Colonic mucosa (tissue), 4 donors: Measurements from ENCODE around the gene PRKN. TPM values are rescaled to one million over a fixed set of nuclear protein-coding genes. Genes with fewer than 3 reads are reported as not detected.

Source experiments
- DNase-seq: peaks from one replicate; pipeline ENCODE4 v3.0.0-alpha.2; 2020
- H3K27ac ChIP-seq: fragments of 200-600 bp; one replicate; pipeline ENCODE4 v1.8.0; 2021
- H3K27me3 ChIP-seq: fragments of 200-600 bp; one replicate; pipeline ENCODE4 v1.8.0; 2021
- H3K36me3 ChIP-seq: fragments of 200-600 bp; one replicate; pipeline ENCODE4 v1.8.0; 2021
- H3K4me1 ChIP-seq: fragments of 200-600 bp; one replicate; pipeline ENCODE4 v1.8.0; 2021; ENCODE audit warnings: mild to moderate bottlenecking
- H3K4me3 ChIP-seq: fragments of 200-600 bp; one replicate; pipeline ENCODE4 v1.8.0; 2021
- H3K9ac ChIP-seq, 2 donors: one replicate each; pipeline ENCODE4 v1.7.0; 2013; ENCODE audit warnings: control low read depth in 2 of 2, low read depth in 2 of 2, low read length in 2 of 2
- H3K9me3 ChIP-seq: fragments of 200-600 bp; one replicate; pipeline ENCODE4 v1.8.0; 2021
- intact Hi-C: fragments of 100-400 bp; cut with DNase I; formaldehyde crosslinking; loops from one replicate; pipeline ENCODE4 v1.14.1; 2022
- total RNA-seq, 2 donors: library from RNA; stranded (reverse); fragmentation: NEBNext Ultra II Directional in 1 of 2; extraction: Animal tissue kit (Norgen Biotek cat#: 25700) in 1 of 2; gene quantifications; one replicate each; pipeline ENCODE4 v1.2.1, GENCODE V29; 2021
- TF ChIP-seq, protein P1 (sequence below): fragments of 200-600 bp; IDR thresholded peaks from one replicate; pipeline ENCODE4 v1.8.0; 2022; ENCODE audit warnings: antibody characterized with exemption, mild to moderate bottlenecking
- donor health status: healthy.
- donor health status: DM: no; HTN: no; CAD: no.
- donor health status: DM: no; HTN: no; CAD: no.

The PRKN gene
- total RNA-seq, 2 donors from 2014 or later = 3.7 to 8.1 TPM

DNA sequence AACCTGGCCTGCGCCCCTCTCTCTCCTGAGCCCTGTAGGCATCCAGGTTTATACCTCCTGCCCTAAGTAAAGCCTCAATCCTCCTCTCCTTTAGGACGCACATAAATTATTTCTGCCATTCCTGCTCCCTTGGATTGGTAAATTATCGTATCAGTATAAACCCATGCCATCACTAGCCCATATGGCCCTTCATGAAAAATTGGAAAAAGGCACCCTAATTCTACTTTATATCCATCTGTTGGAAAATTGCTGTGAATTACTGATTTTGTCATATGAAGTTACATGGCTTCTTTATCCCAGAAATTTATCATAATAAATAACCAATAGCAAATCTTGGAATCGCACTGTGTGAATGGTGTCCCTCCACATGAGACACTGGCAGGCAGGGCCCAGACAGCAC is 395.2 kb downstream of the PRKN start:
- no peaks in the 10 kb centered on the region for H3K36me3 ChIP-seq
- intact Hi-C loops = no loop called here
- TF ChIP-seq, protein P1, sequence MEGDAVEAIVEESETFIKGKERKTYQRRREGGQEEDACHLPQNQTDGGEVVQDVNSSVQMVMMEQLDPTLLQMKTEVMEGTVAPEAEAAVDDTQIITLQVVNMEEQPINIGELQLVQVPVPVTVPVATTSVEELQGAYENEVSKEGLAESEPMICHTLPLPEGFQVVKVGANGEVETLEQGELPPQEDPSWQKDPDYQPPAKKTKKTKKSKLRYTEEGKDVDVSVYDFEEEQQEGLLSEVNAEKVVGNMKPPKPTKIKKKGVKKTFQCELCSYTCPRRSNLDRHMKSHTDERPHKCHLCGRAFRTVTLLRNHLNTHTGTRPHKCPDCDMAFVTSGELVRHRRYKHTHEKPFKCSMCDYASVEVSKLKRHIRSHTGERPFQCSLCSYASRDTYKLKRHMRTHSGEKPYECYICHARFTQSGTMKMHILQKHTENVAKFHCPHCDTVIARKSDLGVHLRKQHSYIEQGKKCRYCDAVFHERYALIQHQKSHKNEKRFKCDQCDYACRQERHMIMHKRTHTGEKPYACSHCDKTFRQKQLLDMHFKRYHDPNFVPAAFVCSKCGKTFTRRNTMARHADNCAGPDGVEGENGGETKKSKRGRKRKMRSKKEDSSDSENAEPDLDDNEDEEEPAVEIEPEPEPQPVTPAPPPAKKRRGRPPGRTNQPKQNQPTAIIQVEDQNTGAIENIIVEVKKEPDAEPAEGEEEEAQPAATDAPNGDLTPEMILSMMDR = no peak

DNA sequence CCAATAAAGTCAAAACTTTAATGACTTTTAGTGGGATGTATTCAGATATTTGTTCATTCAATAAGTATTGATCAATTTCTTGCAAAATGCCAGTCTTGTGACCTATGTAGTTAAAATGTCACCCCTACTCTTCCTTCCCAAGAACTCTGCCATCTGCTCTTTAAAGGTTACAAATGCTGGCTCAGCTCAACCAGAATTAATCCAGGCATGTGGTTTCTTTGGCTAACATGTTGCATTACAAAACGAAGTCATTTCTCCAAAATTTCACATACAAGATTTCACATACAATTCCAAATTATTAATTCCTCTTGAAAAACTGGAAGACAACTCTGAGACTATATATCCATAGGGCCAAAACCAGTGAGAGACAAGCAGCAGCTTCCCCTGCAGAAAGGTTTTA is 395.7 kb downstream of the PRKN start:
- H3K36me3 ChIP-seq = no peaks in the 10 kb centered on the region
- H3K9ac ChIP-seq = no peak overlapping the region
- no peaks in the 10 kb centered on the region for H3K9me3 ChIP-seq
- H3K4me1 ChIP-seq = no peaks in the 10 kb centered on the region
- DNase-seq = no peak
- H3K4me3 ChIP-seq = no peak overlapping the region
- H3K27me3 ChIP-seq = no peaks in the 10 kb centered on the region
- H3K27ac ChIP-seq = no peak overlapping the region
- intact Hi-C loops = no loop called here
- TF ChIP-seq, protein P1 = no peak

More for the DNA sequence above, 395.2 kb downstream of the PRKN start:
- no peaks in the 10 kb centered on the region for H3K4me1 ChIP-seq
- no peaks in the 10 kb centered on the region for H3K9me3 ChIP-seq
- no peak overlapping the region for H3K9ac ChIP-seq
- no peaks in the 10 kb centered on the region for H3K27me3 ChIP-seq
- no peak overlapping the region for H3K4me3 ChIP-seq
- no peak overlapping the region for H3K27ac ChIP-seq
- no peak for DNase-seq

DNA sequence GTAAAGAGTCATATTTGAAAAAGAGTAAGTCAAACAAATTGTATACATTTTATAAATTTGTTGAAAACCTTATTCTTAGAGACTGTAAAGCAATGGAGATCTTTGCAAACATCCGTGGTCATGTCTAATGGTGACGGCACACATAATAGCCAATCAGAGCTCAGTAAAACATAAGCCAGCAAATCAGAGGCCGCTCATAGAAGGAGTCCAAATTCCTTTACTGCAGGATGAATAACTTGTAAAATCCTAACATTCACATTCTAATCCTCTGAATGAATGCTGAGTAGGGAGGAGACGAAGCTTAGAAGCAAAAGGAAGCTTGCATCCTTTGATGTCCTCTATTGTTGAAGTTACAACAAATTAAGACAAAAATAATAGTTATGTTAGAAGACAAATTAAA is 401.7 kb downstream of the PRKN start:
- no peak for DNase-seq
- TF ChIP-seq, protein P1 = no peak
- no peak overlapping the region for H3K27ac ChIP-seq
- intact Hi-C loops = no loop called here
- no peaks in the 10 kb centered on the region for H3K4me1 ChIP-seq
- H3K9ac ChIP-seq = no peak overlapping the region
- no peaks in the 10 kb centered on the region for H3K36me3 ChIP-seq
- H3K27me3 ChIP-seq = no peaks in the 10 kb centered on the region
- H3K9me3 ChIP-seq = no peaks in the 10 kb centered on the region
- no peak overlapping the region for H3K4me3 ChIP-seq

DNA sequence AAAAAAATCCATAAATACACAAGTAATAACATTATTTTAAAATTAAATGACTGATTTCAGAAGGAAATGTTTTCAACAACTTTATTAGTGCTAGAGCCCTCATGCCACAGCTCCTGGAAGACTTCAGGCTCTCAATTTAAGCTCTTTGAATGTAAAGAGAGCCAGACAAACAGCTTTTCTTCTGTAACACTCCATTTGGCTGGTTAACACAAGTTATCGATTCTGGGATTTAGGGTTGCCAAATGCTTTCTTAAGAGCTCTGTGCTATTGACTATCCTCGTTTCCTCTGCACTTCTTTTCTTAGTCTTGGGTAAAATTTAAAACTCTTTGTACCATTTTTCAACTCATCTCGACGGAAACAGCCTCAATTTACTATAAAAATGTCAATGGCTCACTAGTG is 402.5 kb downstream of the PRKN start:
- Histone ChIP-seq H3K27ac (no peak overlapping the region), H3K9me3 (no peaks in the 10 kb centered on the region), H3K4me3 (no peak overlapping the region), H3K4me1 (no peaks in the 10 kb centered on the region), H3K27me3 (no peaks in the 10 kb centered on the region), H3K36me3 (no peaks in the 10 kb centered on the region), H3K9ac (no peak overlapping the region)
- no peak for DNase-seq
- TF ChIP-seq, protein P1 = no peak
- intact Hi-C loops = no loop called here

DNA sequence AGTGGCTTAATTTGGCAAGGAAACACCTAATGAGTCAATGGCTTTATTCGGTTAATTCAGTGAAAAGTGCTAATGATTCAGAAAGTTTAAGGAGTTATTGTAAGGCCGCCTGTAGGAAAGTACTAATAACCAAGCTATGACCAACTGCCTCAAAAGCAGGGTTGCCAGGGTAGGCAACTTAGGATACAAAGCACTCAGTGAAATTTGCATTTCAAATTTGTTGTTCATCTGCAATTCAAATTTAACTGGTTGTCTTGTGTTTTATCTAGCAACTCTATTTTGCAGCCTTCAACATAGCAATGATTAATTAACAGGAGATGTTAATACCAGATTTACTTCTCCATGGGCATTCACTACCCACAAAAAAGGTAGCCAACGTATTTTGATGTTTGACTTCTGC is 412.3 kb downstream of the PRKN start:
- Histone ChIP-seq H3K4me3 (no peak overlapping the region), H3K9me3 (no peaks in the 10 kb centered on the region), H3K27me3 (no peaks in the 10 kb centered on the region), H3K27ac (no peak overlapping the region), H3K9ac (no peak overlapping the region), H3K4me1 (no peaks in the 10 kb centered on the region), H3K36me3 (no peaks in the 10 kb centered on the region)
- DNase-seq = no peak
- TF ChIP-seq, protein P1 = no peak
- intact Hi-C loops = no loop called here
